Right atrium auricular region (tissue), 2 donors: ENCODE data around the gene TRAF2. TPM values are rescaled to one million over a fixed set of nuclear protein-coding genes. Genes with fewer than 3 reads are reported as not detected.

Experiments
- DNase-seq: peaks from one replicate; pipeline ENCODE4 v3.0.0-alpha.2; 2019; ENCODE audit warnings: low spot score
- H3K27ac ChIP-seq, 2 donors: fragments of 200-600 bp; sonication (generic); 1 replicate in 1 of 2; 2 replicates in 1 of 2; pipeline ENCODE4 v1.5.1; 2016 to 2019
- H3K27me3 ChIP-seq, 2 donors: fragments of 200-600 bp; sonication (generic); one replicate each; pipeline versions ENCODE4 v1.5.1 to v1.6.0; 2017 to 2019
- H3K36me3 ChIP-seq: fragments of 200-600 bp; sonication (generic); one replicate; pipeline ENCODE4 v1.5.1; 2016
- H3K4me1 ChIP-seq, 2 donors: fragments of 200-600 bp; sonication (generic); one replicate each; pipeline versions ENCODE4 v1.5.1 to v1.6.0; 2017 to 2019
- H3K4me3 ChIP-seq, 2 donors: fragments of 200-600 bp; sonication (generic); 1 replicate in 1 of 2; 2 replicates in 1 of 2; pipeline ENCODE4 v1.5.1; 2017 to 2019; ENCODE audit warnings: mild to moderate bottlenecking in 1 of 2, moderate library complexity in 1 of 2
- H3K9me3 ChIP-seq, 2 donors: fragments of 200-600 bp; sonication (generic); one replicate each; pipeline ENCODE4 v1.5.1; 2019
- total RNA-seq, 2 donors: library from RNA; depleted of rRNA; stranded (reverse); fragments of >200 nt; gene quantifications; one replicate each; pipeline ENCODE4 v1.1.0, GENCODE V29; 2016
- TF ChIP-seq, protein P1 (sequence below), 2 donors: fragments of 200-600 bp; sonication (generic); IDR thresholded peaks; one replicate each; pipeline ENCODE4 v1.5.1; 2019; ENCODE audit warnings: antibody characterized with exemption in 2 of 2

TRAF2 gene
- total RNA-seq, 2 donors from 2014 or later = 1.9 to 4.1 TPM

DNA sequence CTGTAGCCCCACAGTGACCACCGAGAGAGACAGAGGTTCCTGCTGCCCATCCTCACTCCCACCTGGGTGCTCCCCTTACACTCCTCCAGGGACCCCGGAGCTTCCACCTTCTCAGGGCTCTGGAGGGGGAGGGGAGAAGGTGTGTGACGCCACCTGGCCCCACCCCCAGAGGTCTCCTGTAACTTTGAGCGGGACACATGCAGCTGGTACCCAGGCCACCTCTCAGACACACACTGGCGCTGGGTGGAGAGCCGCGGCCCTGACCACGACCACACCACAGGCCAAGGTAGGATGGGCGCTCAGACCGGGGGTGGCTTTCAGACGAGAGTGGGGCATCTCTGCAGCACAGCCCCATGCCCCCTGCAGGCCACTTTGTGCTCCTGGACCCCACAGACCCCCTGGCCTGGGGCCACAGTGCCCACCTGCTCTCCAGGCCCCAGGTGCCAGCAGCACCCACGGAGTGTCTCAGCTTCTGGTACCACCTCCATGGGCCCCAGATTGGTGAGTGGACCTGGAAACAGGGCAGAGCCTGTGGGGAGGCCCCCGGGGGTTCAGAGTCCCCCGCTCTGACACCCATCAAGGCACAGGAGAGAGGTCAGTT, 29.7 kb upstream of the TRAF2 start:
- TF ChIP-seq, protein P1, sequence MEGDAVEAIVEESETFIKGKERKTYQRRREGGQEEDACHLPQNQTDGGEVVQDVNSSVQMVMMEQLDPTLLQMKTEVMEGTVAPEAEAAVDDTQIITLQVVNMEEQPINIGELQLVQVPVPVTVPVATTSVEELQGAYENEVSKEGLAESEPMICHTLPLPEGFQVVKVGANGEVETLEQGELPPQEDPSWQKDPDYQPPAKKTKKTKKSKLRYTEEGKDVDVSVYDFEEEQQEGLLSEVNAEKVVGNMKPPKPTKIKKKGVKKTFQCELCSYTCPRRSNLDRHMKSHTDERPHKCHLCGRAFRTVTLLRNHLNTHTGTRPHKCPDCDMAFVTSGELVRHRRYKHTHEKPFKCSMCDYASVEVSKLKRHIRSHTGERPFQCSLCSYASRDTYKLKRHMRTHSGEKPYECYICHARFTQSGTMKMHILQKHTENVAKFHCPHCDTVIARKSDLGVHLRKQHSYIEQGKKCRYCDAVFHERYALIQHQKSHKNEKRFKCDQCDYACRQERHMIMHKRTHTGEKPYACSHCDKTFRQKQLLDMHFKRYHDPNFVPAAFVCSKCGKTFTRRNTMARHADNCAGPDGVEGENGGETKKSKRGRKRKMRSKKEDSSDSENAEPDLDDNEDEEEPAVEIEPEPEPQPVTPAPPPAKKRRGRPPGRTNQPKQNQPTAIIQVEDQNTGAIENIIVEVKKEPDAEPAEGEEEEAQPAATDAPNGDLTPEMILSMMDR (IDR thresholded peaks at IDR 0.05) = no peak
- DNase-seq = no peak
- Histone ChIP-seq H3K27ac (no peak overlapping the region), H3K4me3 (no peak overlapping the region), H3K27me3 (no peaks in the 10 kb centered on the region), H3K9me3 (no peaks in the 10 kb centered on the region), H3K4me1 (peaks cover 0 to 16% of the 10 kb centered on the region in 2 donors), H3K36me3 (peaks cover 14% of the 10 kb centered on the region)

DNA sequence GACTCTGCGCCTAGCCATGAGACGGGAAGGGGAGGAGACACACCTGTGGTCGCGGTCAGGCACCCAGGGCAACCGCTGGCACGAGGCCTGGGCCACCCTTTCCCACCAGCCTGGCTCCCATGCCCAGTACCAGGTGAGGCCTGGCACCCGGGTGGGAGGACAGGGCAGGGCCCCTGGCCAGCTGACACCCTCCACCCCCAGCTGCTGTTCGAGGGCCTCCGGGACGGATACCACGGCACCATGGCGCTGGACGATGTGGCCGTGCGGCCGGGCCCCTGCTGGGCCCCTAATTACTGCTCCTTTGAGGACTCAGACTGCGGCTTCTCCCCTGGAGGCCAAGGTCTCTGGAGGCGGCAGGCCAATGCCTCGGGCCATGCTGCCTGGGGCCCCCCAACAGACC, 29.1 kb upstream of the TRAF2 start:
- no peaks in the 10 kb centered on the region for H3K27me3 ChIP-seq
- no peak overlapping the region for H3K4me3 ChIP-seq
- peaks cover 0 to 13% of the 10 kb centered on the region in 2 donors for H3K4me1 ChIP-seq
- DNase-seq = no peak
- H3K9me3 ChIP-seq = no peaks in the 10 kb centered on the region
- peaks cover 18% of the 10 kb centered on the region for H3K36me3 ChIP-seq
- TF ChIP-seq, protein P1 (IDR thresholded peaks at IDR 0.05) = no peak
- no peak overlapping the region for H3K27ac ChIP-seq

DNA sequence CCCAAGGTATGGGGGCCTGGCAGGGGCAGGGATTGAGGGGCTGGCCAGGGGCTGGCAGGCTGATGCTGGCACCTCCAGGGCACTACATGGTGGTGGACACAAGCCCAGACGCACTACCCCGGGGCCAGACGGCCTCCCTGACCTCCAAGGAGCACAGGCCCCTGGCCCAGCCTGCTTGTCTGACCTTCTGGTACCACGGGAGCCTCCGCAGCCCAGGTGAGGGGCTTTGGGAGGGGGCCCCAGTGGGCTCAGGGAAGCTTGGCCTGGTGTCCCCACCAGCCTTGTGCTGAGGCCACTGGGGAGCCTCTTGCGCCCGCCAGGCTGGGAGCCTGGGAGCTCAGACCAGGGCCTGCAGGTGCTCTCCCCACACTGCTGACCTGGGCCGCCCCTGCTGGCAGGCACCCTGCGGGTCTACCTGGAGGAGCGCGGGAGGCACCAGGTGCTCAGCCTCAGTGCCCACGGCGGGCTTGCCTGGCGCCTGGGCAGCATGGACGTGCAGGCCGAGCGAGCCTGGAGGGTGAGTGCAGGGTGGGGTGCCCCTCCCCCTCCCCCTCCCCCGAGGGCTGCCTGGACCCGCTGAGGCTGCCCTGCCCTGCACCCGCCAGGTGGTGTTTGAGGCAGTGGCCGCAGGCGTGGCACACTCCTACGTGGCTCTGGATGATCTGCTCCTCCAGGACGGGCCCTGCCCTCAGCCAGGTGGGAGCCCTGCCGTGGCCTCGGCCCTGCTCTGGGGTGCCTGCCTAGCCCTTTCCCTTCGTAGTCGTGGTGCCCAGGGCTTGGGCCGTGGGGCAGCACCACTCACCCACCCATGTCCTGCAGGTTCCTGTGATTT, 28.5 kb upstream of the TRAF2 start:
- Histone ChIP-seq H3K27ac (no peak overlapping the region), H3K27me3 (no peaks in the 10 kb centered on the region), H3K9me3 (no peaks in the 10 kb centered on the region), H3K36me3 (peaks cover 24% of the 10 kb centered on the region), H3K4me1 (peaks cover 0 to 13% of the 10 kb centered on the region in 2 donors), H3K4me3 (no peak overlapping the region)
- TF ChIP-seq, protein P1 (IDR thresholded peaks at IDR 0.05) = no peak
- no peak for DNase-seq

DNA sequence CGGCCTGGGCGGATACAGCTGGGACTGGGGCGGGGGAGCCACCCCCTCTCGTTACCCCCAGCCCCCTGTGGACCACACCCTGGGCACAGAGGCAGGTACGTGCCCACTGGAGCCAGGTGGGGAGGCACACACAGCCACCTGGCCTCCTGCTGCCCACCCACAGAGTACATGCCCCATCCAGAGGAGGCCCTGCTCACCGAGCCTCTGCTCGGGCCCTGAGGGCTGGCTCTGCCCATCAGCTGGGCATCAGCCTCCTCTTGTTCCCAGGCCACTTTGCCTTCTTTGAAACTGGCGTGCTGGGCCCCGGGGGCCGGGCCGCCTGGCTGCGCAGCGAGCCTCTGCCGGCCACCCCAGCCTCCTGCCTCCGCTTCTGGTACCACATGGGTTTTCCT, 27.9 kb upstream of the TRAF2 start:
- no peak for DNase-seq
- H3K4me1 ChIP-seq = peaks cover 0 to 13% of the 10 kb centered on the region in 2 donors
- no peaks in the 10 kb centered on the region for H3K27me3 ChIP-seq
- H3K27ac ChIP-seq = peak overlapping the region; percentile 17 to 67
- TF ChIP-seq, protein P1 (IDR thresholded peaks at IDR 0.05) = no peak
- H3K9me3 ChIP-seq = no peaks in the 10 kb centered on the region
- H3K36me3 ChIP-seq = peaks cover 30% of the 10 kb centered on the region
- no peak overlapping the region for H3K4me3 ChIP-seq

DNA sequence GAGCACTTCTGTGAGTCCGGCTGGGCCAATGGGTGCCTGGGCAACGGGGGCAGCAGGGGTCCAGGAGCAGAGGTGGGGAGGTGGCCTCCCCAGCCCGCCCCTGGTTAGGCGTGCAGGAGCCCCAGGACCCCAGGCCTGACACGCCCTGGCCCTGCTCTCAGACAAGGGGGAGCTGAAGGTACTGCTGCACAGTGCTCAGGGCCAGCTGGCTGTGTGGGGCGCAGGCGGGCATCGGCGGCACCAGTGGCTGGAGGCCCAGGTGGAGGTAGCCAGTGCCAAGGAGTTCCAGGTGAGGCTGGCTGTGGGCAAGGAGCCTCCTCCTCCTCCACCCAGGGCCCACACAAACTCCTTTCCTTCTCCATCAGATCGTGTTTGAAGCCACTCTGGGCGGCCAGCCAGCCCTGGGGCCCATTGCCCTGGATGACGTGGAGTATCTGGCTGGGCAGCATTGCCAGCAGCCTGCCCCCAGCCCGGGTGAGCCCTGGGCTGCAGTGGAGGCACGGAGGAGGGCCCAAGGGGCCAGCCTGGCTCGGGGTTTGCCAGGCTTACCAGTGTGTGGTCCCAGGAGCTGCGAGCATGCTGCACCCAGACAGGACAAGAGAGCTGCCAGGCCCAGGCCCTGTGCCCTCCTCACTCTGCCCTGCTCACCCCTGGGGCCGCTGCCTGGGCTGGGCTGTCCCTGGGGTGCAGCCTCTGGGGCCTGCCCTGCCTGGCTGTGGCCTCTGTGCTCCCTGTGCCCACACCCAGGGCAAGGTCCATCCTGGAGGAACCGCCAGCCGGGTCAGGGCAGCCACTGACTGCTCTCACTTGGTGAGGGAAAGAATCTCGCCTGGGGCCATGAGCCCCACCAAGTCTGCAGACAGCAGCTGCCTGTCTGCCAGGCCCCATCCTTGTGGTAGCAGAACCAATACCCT, 27.2 kb upstream of the TRAF2 start:
- Histone ChIP-seq H3K27me3 (no peaks in the 10 kb centered on the region), H3K4me3 (no peak overlapping the region), H3K27ac (peak overlapping the region; percentile 17 to 67), H3K36me3 (peaks cover 35% of the 10 kb centered on the region), H3K9me3 (no peaks in the 10 kb centered on the region), H3K4me1 (peaks cover 0 to 17% of the 10 kb centered on the region in 2 donors)
- no peak for DNase-seq
- TF ChIP-seq, protein P1 (IDR thresholded peaks at IDR 0.05) = no peak
